Mammary epithelial cell (primary cell): ENCODE measurements around the gene OLA1.

Source experiments
- EZH2 ChIP-seq: IDR thresholded peaks from 2 replicates; pipeline ENCODE4 v1.6.1; 2012; ENCODE audit warnings: low read length, inconsistent platforms, borderline replicate concordance
- TF ChIP-seq, protein P1 (sequence below), 2 donors: IDR thresholded peaks in 1 of 2; conservative IDR thresholded peaks in 1 of 2; 2 replicates each; pipeline ENCODE4 v1.5.1; 2011 to 2012; ENCODE audit warnings: inconsistent platforms in 2 of 2, low read length in 2 of 2, mild to moderate bottlenecking in 2 of 2, control low read depth in 1 of 2, low read depth in 1 of 2; ENCODE audit not compliant: insufficient read depth in 1 of 2; ENCODE audit errors: extremely low read depth in 1 of 2

DNA sequence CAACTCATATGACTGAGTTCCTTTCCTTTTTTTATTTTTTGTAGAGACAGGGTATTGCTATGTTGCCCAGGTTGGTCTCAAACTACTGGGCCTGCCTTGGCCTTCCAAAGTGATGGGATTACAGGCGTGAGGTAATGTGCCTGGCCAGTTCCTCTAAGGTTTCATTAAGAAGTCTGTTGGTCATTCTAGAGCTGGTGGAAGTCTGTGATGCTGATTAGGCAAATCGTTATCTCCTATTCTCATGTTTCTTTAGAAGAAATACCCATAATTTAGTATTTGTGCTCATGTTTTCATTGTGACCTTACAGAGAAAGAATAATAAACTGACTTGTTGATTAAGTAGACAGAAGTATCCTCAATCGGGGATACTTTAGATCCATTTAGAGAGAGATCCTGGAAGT, 177.0 kb downstream of the OLA1 start:
- TF ChIP-seq, protein P1, sequence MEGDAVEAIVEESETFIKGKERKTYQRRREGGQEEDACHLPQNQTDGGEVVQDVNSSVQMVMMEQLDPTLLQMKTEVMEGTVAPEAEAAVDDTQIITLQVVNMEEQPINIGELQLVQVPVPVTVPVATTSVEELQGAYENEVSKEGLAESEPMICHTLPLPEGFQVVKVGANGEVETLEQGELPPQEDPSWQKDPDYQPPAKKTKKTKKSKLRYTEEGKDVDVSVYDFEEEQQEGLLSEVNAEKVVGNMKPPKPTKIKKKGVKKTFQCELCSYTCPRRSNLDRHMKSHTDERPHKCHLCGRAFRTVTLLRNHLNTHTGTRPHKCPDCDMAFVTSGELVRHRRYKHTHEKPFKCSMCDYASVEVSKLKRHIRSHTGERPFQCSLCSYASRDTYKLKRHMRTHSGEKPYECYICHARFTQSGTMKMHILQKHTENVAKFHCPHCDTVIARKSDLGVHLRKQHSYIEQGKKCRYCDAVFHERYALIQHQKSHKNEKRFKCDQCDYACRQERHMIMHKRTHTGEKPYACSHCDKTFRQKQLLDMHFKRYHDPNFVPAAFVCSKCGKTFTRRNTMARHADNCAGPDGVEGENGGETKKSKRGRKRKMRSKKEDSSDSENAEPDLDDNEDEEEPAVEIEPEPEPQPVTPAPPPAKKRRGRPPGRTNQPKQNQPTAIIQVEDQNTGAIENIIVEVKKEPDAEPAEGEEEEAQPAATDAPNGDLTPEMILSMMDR (conservative IDR thresholded peaks at IDR 0.05 in 1 of 2, IDR thresholded peaks at IDR 0.05 in 1 of 2; ENCODE audit: extremely low read depth in 1 of 2, insufficient read depth in 1 of 2, low read depth in 1 of 2, low read length in 2 of 2) = no peak
- no peak for TF ChIP-seq EZH2
